ENCODE results near the gene SRPK2.
"Not testable (repeated sequence)": the region's sequence is repeated elsewhere in the genome, so short reads cannot be mapped to it uniquely, and the experiment has no call there.

The SRPK2 gene

GRCh38 chr7:105260201-105260871 is 128.4 kb downstream of the SRPK2 start:
- not testable (repeated sequence) for DNase-seq

- not testable (repeated sequence) for DNase-seq
Observed at GRCh38 chr7:105258919-105259318, 129.8 kb downstream of the SRPK2 start.

- no peak for DNase-seq
Observed at GRCh38 chr7:105257338-105257737, 131.4 kb downstream of the SRPK2 start.

- no peak for DNase-seq
Observed at GRCh38 chr7:105256761-105257231, 131.9 kb downstream of the SRPK2 start.

- DNase-seq = no peak
Observed at GRCh38 chr7:105250706-105251105, 138.0 kb downstream of the SRPK2 start.

GRCh38 chr7:105250239-105250638 is 138.5 kb downstream of the SRPK2 start:
- DNase-seq = no peak

GRCh38 chr7:105249216-105249615 is 139.5 kb downstream of the SRPK2 start:
- DNase-seq = no peak

GRCh38 chr7:105246679-105247078 is 142.0 kb downstream of the SRPK2 start:
- no peak for DNase-seq

GRCh38 chr7:105246256-105246655 is 142.5 kb downstream of the SRPK2 start:
- DNase-seq = no peak

GRCh38 chr7:105245398-105246114 is 143.2 kb downstream of the SRPK2 start:
- peak; percentile 67 for DNase-seq

- DNase-seq = no peak
Observed at GRCh38 chr7:105244594-105244993, 144.1 kb downstream of the SRPK2 start.

GRCh38 chr7:105241198-105241597 is 147.5 kb downstream of the SRPK2 start:
- DNase-seq = no peak

- DNase-seq = no peak
Observed at GRCh38 chr7:105238198-105238765, 150.4 kb downstream of the SRPK2 start.

GRCh38 chr7:105234886-105235285 is 153.8 kb downstream of the SRPK2 start:
- no peak for DNase-seq

- DNase-seq = not testable (repeated sequence)
Observed at GRCh38 chr7:105232829-105233291, 155.9 kb downstream of the SRPK2 start.

- no peak for DNase-seq
Observed at GRCh38 chr7:105230486-105230885, 158.2 kb downstream of the SRPK2 start.

GRCh38 chr7:105229641-105230040 is 159.1 kb downstream of the SRPK2 start:
- no peak for DNase-seq

- DNase-seq = no peak
Observed at GRCh38 chr7:105228555-105228954, 160.2 kb downstream of the SRPK2 start.

- no peak for DNase-seq
Observed at GRCh38 chr7:105227391-105227790, 161.3 kb downstream of the SRPK2 start.

- DNase-seq = no peak
Observed at GRCh38 chr7:105224884-105225651, 163.7 kb downstream of the SRPK2 start.

- DNase-seq = no peak
Observed at GRCh38 chr7:105222953-105223352, 165.8 kb downstream of the SRPK2 start.

- DNase-seq = no peak
Observed at GRCh38 chr7:105219771-105220160, 169.0 kb downstream of the SRPK2 start.
